C4-2B (cell line): ENCODE results near the gene GNB1L.

Source experiments
- H3K27ac ChIP-seq: fragments of 450-650 bp; 2 replicates; pipeline ENCODE4 v1.5.1; 2017
- ZFX ChIP-seq: fragments of 450-650 bp; IDR thresholded peaks from 2 replicates; pipeline ENCODE4 v1.6.1; 2017
- TF ChIP-seq, protein P1 (sequence below): fragments of 450-650 bp; conservative IDR thresholded peaks from 2 replicates; pipeline ENCODE4 v1.5.1; 2017; ENCODE audit warnings: mild to moderate bottlenecking

Gene GNB1L

GRCh38 chr22:19882446-19883381 lies 28.0 kb upstream of the GNB1L start:
- no peak overlapping the region for H3K27ac ChIP-seq
- no peak for TF ChIP-seq ZFX
- TF ChIP-seq, protein P1, sequence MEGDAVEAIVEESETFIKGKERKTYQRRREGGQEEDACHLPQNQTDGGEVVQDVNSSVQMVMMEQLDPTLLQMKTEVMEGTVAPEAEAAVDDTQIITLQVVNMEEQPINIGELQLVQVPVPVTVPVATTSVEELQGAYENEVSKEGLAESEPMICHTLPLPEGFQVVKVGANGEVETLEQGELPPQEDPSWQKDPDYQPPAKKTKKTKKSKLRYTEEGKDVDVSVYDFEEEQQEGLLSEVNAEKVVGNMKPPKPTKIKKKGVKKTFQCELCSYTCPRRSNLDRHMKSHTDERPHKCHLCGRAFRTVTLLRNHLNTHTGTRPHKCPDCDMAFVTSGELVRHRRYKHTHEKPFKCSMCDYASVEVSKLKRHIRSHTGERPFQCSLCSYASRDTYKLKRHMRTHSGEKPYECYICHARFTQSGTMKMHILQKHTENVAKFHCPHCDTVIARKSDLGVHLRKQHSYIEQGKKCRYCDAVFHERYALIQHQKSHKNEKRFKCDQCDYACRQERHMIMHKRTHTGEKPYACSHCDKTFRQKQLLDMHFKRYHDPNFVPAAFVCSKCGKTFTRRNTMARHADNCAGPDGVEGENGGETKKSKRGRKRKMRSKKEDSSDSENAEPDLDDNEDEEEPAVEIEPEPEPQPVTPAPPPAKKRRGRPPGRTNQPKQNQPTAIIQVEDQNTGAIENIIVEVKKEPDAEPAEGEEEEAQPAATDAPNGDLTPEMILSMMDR = no peak

DNA sequence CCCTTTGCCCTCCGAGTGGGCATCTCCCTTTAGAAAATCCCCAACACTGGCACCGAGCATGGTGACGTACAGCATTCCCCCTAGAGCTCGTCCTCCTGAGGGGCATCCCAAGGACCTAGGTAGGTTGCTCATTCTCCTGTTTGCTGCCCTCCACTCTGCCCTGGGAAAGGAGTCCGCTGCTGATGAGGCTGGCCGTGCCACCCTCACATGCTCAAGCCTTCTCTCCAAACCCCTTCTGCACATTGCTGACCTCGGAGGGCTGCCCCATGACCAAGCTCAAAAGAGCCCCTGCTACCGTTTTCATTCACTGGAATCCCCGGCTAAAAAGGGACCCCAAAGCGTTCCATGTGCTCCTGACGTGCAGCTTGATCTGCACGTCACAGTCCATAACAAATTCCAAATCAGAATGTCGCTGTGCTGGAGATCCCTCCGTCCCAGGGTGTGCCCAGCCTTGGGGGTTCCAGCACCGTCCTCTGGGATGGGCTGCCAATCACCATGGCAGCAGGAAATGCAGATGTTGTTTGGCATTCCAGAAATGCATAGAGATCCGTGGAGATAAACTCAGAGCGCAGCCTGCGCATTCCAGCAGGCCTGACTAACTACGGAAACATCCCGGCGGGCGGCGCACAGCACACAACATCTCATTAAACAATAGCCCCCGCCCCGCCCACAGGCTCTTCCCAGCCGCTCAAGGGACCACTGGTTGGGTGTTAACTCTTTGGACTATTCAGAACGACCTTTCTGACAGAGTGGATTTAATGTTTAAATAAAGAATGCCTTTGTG lies 26.3 kb upstream of the GNB1L start:
- no peak for TF ChIP-seq ZFX
- TF ChIP-seq, protein P1 = no peak
- no peak overlapping the region for H3K27ac ChIP-seq

DNA sequence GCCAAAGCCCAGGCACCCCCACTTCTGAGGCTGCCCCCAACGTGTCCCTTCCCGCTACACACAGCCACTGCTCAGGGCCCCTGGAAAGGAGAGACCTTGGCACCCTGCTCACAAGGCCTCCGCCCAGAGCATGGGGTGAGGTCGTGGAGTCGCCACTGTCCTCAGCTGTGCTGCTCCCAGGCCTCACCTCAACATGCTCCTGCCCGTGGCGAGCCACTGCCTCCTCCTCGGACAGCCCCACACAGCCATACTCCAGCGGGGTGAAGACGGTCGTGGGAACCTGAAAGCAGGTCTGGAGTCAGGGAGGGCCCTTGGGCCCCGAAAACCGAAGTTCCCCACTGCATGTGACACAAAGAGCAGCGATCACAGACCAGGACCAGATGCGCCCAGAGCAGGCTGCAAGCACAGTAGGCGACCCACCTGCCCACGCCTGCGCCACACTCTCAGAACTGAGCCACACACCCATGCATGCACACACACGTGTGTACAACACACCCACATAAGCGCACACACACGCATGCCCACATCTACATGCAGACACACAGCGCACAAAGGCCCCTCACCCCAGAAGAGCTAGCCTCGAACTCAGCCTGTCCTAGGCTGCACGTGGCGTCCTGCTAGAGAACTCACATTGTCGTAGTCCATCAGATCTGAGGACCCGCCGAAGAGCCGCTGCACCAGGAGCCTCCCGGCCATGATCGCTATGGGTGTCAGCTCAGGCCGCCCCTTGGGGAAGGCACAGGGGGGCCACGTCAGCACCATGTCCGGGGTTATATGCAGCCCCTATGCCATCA lies 25.5 kb upstream of the GNB1L start:
- TF ChIP-seq, protein P1 = no peak
- TF ChIP-seq ZFX = no peak
- H3K27ac ChIP-seq = no peak overlapping the region

GRCh38 chr22:19879643-19879991 lies 24.9 kb upstream of the GNB1L start:
- TF ChIP-seq, protein P1 = no peak
- no peak for TF ChIP-seq ZFX
- no peak overlapping the region for H3K27ac ChIP-seq

DNA sequence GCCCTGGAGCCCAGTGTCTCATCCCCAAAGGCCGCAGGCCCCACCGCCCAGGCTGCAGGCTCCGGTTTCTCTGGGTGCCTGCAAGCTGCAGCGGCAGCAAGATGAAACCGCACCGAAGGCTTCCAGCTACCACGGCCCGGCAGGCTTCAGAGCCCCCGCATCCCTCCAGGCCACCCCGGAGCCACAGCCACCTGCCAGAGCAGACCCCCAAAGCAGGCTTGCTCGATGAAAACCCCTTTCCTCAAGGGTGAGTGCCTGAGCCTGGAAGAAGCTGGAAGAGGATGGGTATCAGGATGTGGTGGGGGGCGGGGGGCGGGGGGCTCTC lies 24.5 kb upstream of the GNB1L start:
- TF ChIP-seq, protein P1 = no peak
- no peak for TF ChIP-seq ZFX
- H3K27ac ChIP-seq = no peak overlapping the region

DNA sequence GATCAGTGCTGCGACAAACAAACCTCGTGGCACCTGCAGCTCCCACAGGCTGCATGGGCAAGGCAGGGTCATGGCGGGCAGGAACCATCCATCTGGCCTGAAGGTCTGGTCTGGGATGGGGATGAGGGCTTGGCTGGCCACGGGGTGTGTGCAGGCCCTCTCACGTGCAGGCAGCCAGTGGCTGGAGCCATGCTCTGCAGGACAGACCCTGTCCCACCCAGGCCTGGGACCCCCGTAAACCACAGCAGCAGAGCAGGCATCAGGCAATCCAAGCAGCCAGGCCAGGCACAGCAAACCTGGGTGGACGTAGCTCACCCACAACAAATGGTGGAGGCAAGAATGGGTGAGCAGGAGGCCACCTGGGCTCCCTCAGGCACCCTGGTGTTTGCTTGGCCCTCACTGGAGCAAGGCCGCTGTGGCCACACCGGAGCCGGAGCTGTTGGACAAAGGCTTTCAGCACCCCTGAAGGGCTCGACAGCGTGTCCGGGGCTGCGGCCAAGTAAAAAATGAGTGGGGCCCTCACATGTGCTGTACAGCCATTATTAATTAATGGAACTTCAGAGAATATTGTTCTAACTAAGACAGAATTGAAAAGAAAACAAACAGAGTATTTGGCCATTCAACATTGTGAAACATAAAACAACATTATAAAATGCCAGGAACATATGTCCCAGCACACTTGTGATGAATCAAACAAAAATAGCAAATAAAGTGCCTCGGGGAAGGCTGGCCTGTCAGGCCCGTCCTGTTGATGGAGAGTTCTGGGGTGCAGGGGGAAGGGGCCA lies 24.0 kb upstream of the GNB1L start:
- no peak overlapping the region for H3K27ac ChIP-seq
- TF ChIP-seq, protein P1 = no peak
- TF ChIP-seq ZFX = no peak
